ENCODE results near the gene HUNK. TPM values are rescaled to one million over a fixed set of nuclear protein-coding genes. Genes with fewer than 3 reads are reported as not detected.

Gene HUNK
- total and polyA plus RNA-seq, 2 of the 8 experiments (the other 6 are each of a cell fraction or from before 2014, with no cell fraction given), result 1.9 to 10.2 TPM

- no peak overlapping the region for H4K5ac ChIP-seq (ENCODE audit: insufficient read length, low read depth, low read length)
- no peak overlapping the region for H3K56ac ChIP-seq (replicated peaks; ENCODE audit: insufficient read length, low read depth, low read length)
- no peak overlapping the region for H2AK5ac ChIP-seq (ENCODE audit: low read depth, low read length)
- H2BK120ac ChIP-seq (replicated peaks; ENCODE audit: low read depth, low read length), result no peak overlapping the region
- POLR2A ChIA-PET (ENCODE audit: partially characterized antibody), result no interaction called here
- FAIRE-seq (no peak), DNase-seq (ENCODE audit: low read depth in 1 of 2, low spot score in 2 of 2) (no peak)
- no peak overlapping the region for H2BK12ac ChIP-seq (ENCODE audit: low read depth, low read length)
- no peaks in the 10 kb centered on the region for H4K20me1 ChIP-seq (replicated peaks in 1 of 2; ENCODE audit: control insufficient read depth in 1 of 2, insufficient read depth in 2 of 2, low read length in 2 of 2)
- H3K4ac ChIP-seq (replicated peaks; ENCODE audit: insufficient read length, low read depth, low read length), result no peak overlapping the region
- 0 out of 7 replicates have a peak, but pooled peaks cover 0 to 3% (median under 1%) of the 10 kb centered on the region in 4 experiments for H3K4me1 ChIP-seq (replicated peaks in 1 of 4; ENCODE audit: control insufficient read depth in 3 of 4, insufficient read depth in 4 of 4, low read length in 3 of 4)
- CTCF ChIA-PET (ENCODE audit: partially characterized antibody), result no interaction called here
- WGBS, 2 experiments (ENCODE audit: extremely low coverage in 1 of 2, insufficient coverage in 1 of 2, insufficient read length in 1 of 2, insufficient replicate concordance in 2 of 2, low coverage in 1 of 2, low lambda C conversion rate in 2 of 2, missing lambda C conversion rate in 1 of 2), result 91% methylated on average over 2 of the region's 2 CpGs; no CpG with 5 or more reads in 1 of the 2 experiments
- H3K27me3 ChIP-seq (replicated peaks in 1 of 4; ENCODE audit: control insufficient read depth in 3 of 4, extremely low read depth in 1 of 4, insufficient read depth in 3 of 4, low read length in 3 of 4), result peaks cover 0 to under 1% (median 0%) of the 10 kb centered on the region in 4 experiments; a peak in 1 of 7 replicates
- H3K23me2 ChIP-seq (ENCODE audit: low read depth, low read length), result no peaks in the 10 kb centered on the region
- H3K18ac ChIP-seq (ENCODE audit: extremely low read depth, low read length), result no peak overlapping the region
- H4K8ac ChIP-seq (ENCODE audit: extremely low read depth, insufficient read depth, low read length), result no peak overlapping the region
- H4K91ac ChIP-seq (replicated peaks; ENCODE audit: insufficient read length, low read length), result no peak overlapping the region
- no peak overlapping the region for H2AFZ ChIP-seq (ENCODE audit: low read length)
- H3K79me2 ChIP-seq (ENCODE audit: control insufficient read depth in 1 of 2, insufficient read depth in 2 of 2, low read length in 2 of 2), result no peaks in the 10 kb centered on the region
- H3K9me3 ChIP-seq (ENCODE audit: insufficient read depth in 2 of 2, low read depth in 1 of 2, low read length in 1 of 2), result no peaks in the 10 kb centered on the region
- H3K27ac ChIP-seq (ENCODE audit: low read depth, low read length), result no peak overlapping the region
- no peak overlapping the region for H3K9ac ChIP-seq (replicated peaks in 1 of 4; ENCODE audit: extremely low read depth in 1 of 4, low read depth in 3 of 4, low read length in 3 of 4)
- H3K14ac ChIP-seq (ENCODE audit: insufficient read length), result no peak overlapping the region
- H3K36me3 ChIP-seq (ENCODE audit: control insufficient read depth in 2 of 4, insufficient read depth in 4 of 4, low read length in 3 of 4), result no peaks in the 10 kb centered on the region; a peak in 1 of 8 replicates
- H3K79me1 ChIP-seq (ENCODE audit: low read depth, low read length), result 0 out of 2 replicates have a peak, but pooled peaks cover 2% of the 10 kb centered on the region
- H3K23ac ChIP-seq (ENCODE audit: insufficient read length), result no peak overlapping the region
- no peak overlapping the region for H2BK20ac ChIP-seq (ENCODE audit: low read length)
- H2BK15ac ChIP-seq (ENCODE audit: low read length), result no peak overlapping the region
- no peak overlapping the region for H3K4me2 ChIP-seq (ENCODE audit: insufficient read depth in 1 of 2, low read depth in 2 of 2, low read length in 2 of 2)
- no peak overlapping the region for H2BK5ac ChIP-seq (ENCODE audit: low read depth, low read length)
- no peak overlapping the region for H3K4me3 ChIP-seq (ENCODE audit: extremely low read depth in 1 of 4, insufficient read depth in 2 of 4, low read depth in 3 of 4, low read length in 4 of 4)
- TF ChIP-seq NANOG (IDR thresholded peaks at IDR 0.05; ENCODE audit: insufficient read depth, low read depth, low read length, poor library complexity, severe bottlenecking), result no peak
- TF ChIP-seq SRF (IDR thresholded peaks at IDR 0.05; ENCODE audit: low read depth, low read length), result no peak
- no peak for TF ChIP-seq SP2 (IDR thresholded peaks at IDR 0.05; ENCODE audit: low read length)
- TF ChIP-seq RNF2 (IDR thresholded peaks at IDR 0.05; ENCODE audit: borderline replicate concordance, low read depth, low read length, missing control alignments, poor library complexity, severe bottlenecking), result no peak
- TF ChIP-seq SIRT6 (IDR thresholded peaks at IDR 0.05; ENCODE audit: low read length), result no peak
- no peak for TF ChIP-seq RXRA (IDR thresholded peaks at IDR 0.05; ENCODE audit: insufficient read depth, low read depth, low read length)
- no peak for TF ChIP-seq CBX8 (IDR thresholded peaks at IDR 0.05; ENCODE audit: borderline replicate concordance, low read depth, low read length)
- no peak for TF ChIP-seq JUND (IDR thresholded peaks at IDR 0.05; ENCODE audit: low read length)
- no peak for TF ChIP-seq HDAC6 (IDR thresholded peaks at IDR 0.05; ENCODE audit: low read depth, low read length)
- no peak for TF ChIP-seq TAF1 (IDR thresholded peaks at IDR 0.05; ENCODE audit: low read depth, low read length)
- TF ChIP-seq ASH2L (IDR thresholded peaks at IDR 0.05; ENCODE audit: low read length), result no peak
- TF ChIP-seq SAP30 (IDR thresholded peaks at IDR 0.05; ENCODE audit: insufficient read depth, insufficient replicate concordance, low read length), result no peak
Measured at GRCh38 chr21:31937303-31937702, 64.5 kb downstream of the HUNK start.
